NCI-H460 (cell line): ENCODE results near the gene GNG7. TPM values are rescaled to one million over a fixed set of nuclear protein-coding genes. Genes with fewer than 3 reads are reported as not detected.
"Not testable (repeated sequence)": the region's sequence is repeated elsewhere in the genome, so short reads cannot be mapped to it uniquely, and the experiment has no call there.

Experiments
- DNase-seq: peaks from one replicate; pipeline ENCODE4 v3.0.0-alpha.2; 2016; ENCODE audit warnings: low read depth; ENCODE audit errors: extremely low read depth
- total RNA-seq: library from RNA; depleted of rRNA; stranded (reverse); fragments of >200 nt; shearing (Covaris generic); gene quantifications from 2 replicates; pipeline ENCODE4 v1.2.3, GENCODE V29; 2014

Gene GNG7
- total RNA-seq, 1 experiment from 2014 or later: not detected

GRCh38 chr19:2714531-2715269, 12.2 kb upstream of the GNG7 start:
- DNase-seq: no peak

- not testable (repeated sequence) for DNase-seq
Measured at GRCh38 chr19:2714102-2714501, 11.6 kb upstream of the GNG7 start.

- not testable (repeated sequence) for DNase-seq
Measured at GRCh38 chr19:2713170-2713569, 10.7 kb upstream of the GNG7 start.

GRCh38 chr19:2711875-2712205, 9.3 kb upstream of the GNG7 start:
- no peak for DNase-seq

- DNase-seq: no peak
Measured at GRCh38 chr19:2711172-2711874, 8.8 kb upstream of the GNG7 start.

- DNase-seq: no peak
Measured at GRCh38 chr19:2706251-2706650, 3.8 kb upstream of the GNG7 start.

- DNase-seq: no peak
Measured at GRCh38 chr19:2703691-2704216, 1.3 kb upstream of the GNG7 start.

- DNase-seq: no peak
Measured at GRCh38 chr19:2703077-2703437, 563 bp upstream of the GNG7 start.

GRCh38 chr19:2701361-2702169, 929 bp downstream of the GNG7 start:
- no peak for DNase-seq

GRCh38 chr19:2700660-2701360, 1.7 kb downstream of the GNG7 start:
- no peak for DNase-seq

GRCh38 chr19:2699413-2700140, 2.9 kb downstream of the GNG7 start:
- no peak for DNase-seq

- no peak for DNase-seq
Measured at GRCh38 chr19:2694196-2694595, 8.3 kb downstream of the GNG7 start.

GRCh38 chr19:2693492-2694160, 8.9 kb downstream of the GNG7 start:
- DNase-seq: no peak

- no peak for DNase-seq
Measured at GRCh38 chr19:2691951-2692350, 10.5 kb downstream of the GNG7 start.

GRCh38 chr19:2690856-2691255, 11.6 kb downstream of the GNG7 start:
- DNase-seq: no peak

GRCh38 chr19:2686360-2686759, 16.1 kb downstream of the GNG7 start:
- DNase-seq: no peak

- no peak for DNase-seq
Measured at GRCh38 chr19:2685204-2685704, 17.2 kb downstream of the GNG7 start.

GRCh38 chr19:2683430-2684003, 19.0 kb downstream of the GNG7 start:
- no peak for DNase-seq

GRCh38 chr19:2680808-2681207, 21.7 kb downstream of the GNG7 start:
- no peak for DNase-seq
